ENCODE measurements around the gene KIF22.
A peak's percentile ranks its signal among the peaks of the same experiment; 100 is the strongest.
"Not testable (repeated sequence)": the region's sequence is repeated elsewhere in the genome, so short reads cannot be mapped to it uniquely, and the experiment has no call there.

The KIF22 gene

GRCh38 chr16:29815793-29816693 is 25.5 kb downstream of the KIF22 start, which contains the start of gene PAGR1:
PAGR1 (plus strand) TSS chr16:29816152; CDS start chr16:29816526, 374 bp downstream.
- peak; percentile 78 for FAIRE-seq

DNA sequence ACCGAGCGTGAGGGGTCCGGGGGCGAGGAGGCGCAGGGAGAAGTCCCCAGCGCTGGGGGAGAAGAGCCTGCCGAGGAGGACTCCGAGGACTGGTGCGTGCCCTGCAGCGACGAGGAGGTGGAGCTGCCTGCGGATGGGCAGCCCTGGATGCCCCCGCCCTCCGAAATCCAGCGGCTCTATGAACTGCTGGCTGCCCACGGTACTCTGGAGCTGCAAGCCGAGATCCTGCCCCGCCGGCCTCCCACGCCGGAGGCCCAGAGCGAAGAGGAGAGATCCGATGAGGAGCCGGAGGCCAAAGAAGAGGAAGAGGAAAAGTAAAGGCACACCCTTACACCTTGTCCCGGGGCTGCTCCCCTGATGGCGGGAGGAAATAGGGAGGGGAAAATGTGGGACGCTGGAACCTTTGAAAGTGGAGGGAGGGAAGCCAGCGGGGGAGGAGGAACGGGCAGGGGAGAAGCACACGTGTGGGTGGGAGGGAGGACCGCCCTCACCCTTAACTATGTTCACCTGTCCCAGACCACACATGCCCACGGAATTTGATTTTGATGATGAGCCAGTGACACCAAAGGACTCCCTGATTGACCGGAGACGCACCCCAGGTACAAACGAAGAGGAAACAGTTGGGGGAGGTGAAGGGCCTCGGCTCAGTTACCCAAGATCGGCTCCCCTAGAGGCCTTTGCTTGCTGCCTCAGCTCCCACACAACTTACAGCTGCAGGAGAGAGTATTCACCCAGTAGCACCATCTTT is 26.3 kb downstream of the KIF22 start:
- no peak for FAIRE-seq

GRCh38 chr16:29818082-29818481 is 27.5 kb downstream of the KIF22 start:
- no peak for FAIRE-seq

- FAIRE-seq = no peak
Observed at GRCh38 chr16:29819506-29819905, 29.0 kb downstream of the KIF22 start.

DNA sequence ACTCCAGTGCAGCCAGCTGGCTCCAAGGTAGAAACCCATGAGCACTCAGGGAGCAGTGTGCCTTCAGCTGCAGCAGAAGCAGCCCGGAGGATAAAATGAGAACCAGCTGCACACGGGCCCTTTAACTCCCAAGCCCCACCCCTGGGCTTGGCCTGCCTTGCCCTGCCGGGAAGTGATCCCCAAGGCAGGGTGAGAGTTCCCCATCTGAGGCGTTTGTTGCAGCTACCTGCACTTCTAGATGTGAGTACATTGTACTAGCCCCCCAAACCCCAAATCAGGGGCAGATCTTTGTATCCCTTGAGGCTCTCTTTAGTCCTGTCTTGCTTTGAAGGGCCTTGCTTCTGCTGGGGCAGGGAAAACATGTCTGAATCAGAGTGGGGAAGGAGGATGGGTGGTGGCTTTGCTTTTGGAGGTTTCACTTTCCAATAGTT is 29.7 kb downstream of the KIF22 start, which contains the start of gene MVP:
Gene MVP (plus strand): TSS at position 192 of the 431 bp plus-strand sequence. CDS start 10,088 bp downstream, outside the sequence.
- FAIRE-seq = no peak

DNA sequence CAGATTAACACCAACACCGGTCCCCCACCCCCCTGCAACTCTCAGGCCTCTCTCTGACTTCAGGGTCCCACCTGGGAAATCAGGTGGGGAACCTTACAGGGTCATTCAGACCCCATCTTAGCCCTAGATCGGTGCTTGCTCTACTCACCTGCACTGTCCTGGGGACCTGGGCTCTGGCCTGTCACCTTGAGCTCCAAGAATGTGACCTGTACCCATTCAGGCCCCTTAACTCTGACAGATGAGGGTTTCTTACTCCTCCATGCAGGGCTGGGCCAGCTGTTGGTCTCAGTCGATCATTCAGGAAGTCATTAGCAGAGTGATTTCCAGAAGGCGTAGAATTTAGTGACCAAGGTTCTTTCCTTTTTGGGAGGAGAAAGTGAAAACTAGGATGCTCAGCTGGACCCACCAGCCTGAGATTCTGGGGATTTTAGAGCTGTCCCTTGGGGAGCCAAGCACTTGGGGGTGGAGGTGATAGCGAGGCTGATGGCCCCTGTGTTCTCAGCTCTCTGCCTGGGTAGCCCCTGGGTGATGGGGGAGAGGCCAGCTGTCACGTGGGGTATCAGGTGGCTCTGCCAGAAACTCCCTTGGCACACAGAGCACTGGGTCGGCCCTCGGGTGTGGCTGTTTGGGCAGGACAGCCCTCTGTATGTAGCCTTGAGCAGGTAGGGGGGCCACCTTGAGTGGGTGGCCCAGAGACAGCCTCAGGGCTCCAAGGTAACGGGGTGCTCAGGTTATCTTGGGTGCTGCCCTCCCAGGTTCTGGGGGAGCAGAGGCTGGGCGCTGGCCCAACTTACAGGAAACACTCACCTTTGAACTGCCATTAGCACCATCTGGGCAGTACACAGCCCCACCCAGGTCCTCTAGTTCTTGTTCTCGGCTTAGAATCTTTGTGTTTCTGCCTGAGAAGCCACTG is 30.4 kb downstream of the KIF22 start:
- no peak for FAIRE-seq

DNA sequence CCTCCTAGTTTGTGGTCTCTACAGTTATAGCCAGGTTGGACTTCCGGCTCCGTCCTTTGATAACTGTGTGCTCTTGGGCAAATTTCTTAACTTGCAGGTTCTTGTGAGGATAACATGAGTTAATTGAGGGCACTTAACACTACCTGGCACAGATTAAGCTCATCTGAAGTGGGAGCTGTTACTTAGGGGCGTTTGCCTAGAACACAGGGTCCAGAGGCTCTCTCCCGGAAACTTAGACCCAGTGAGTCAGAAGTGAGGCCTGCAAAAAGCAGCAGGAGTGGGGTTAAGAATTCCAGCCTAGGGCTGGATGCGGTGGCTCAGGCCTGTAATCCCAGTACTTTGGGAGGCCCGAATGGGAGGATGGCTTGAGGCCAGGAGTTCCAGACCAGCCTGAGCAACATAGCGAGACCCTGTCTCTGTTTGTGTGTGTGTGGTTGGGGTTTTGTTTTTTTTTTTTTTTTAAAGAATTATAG is 31.1 kb downstream of the KIF22 start:
- no peak for FAIRE-seq

DNA sequence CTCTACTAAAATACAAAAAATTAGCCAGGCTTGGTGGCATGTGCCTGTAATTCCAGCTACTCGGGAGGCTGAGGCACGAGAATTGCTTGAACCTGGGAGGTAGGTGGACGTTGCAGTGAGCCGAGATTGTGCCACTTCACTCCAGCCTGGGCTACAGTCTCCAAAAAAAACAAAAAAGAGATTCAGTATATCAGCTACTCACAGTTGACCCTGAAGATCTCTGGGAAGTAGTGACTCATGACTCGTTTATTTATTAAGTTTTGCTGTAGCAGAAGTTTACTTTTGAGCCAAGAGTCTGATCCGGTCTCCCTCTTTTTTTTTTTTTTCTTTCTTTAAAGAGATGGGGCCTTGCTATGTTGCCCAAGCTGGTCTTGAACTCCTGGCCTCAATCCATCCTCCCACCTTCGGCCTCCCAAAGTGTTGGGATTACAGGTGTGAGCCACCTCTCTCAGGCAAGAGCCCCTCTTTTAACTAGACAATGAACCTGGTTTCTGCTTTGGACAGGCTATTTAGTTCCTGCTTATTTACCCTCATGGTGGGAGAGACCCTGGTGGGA is 34.1 kb downstream of the KIF22 start:
- no peak for FAIRE-seq

DNA sequence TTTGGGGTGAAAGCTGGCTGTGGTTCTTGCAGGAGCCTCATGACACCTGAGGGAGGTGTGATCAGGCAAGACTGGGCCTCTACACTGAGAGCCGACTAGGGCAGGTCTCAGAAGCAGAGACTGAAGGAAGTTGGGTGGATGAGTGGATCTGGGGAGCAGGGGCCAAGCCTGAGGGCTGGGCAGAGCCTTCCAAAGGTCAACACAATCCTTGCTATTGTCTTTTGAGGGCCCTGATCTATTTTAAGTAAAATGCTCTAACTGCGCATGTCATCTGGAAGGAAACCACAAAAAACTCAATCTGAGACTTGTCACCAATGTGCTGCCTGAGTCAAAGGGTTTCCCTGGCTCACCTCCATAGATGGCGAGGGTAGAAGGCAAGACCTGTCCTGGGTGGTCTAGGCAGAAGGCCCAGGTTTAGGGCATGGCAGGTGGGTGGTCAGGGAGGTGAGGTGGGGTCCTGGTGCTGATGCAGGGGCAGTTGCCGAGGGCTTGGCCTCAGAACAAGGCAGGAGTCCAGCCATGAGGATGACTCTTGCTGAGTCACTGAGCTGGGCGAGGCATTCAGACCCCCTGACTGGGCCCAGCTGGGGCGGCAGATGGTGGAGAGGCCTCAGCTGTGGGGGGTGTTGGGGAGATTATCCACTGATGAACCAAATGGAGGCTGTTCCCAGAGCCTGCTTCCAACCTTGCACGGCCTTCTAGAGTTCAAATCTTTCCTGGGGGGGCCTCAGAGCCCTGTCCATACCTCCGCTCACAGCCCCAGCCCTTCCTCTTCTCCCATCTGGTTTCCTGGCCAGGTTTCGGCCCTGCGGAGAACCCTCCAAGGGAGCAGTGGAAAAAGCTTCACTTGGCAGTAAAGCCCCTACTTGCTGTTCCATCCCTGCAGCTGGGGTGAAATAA is 34.8 kb downstream of the KIF22 start:
- no peak for FAIRE-seq

GRCh38 chr16:29826342-29826695 is 35.8 kb downstream of the KIF22 start:
- no peak for FAIRE-seq

GRCh38 chr16:29830774-29831173 is 40.2 kb downstream of the KIF22 start:
- no peak for FAIRE-seq

GRCh38 chr16:29831490-29831889 is 40.9 kb downstream of the KIF22 start:
- FAIRE-seq = no peak

DNA sequence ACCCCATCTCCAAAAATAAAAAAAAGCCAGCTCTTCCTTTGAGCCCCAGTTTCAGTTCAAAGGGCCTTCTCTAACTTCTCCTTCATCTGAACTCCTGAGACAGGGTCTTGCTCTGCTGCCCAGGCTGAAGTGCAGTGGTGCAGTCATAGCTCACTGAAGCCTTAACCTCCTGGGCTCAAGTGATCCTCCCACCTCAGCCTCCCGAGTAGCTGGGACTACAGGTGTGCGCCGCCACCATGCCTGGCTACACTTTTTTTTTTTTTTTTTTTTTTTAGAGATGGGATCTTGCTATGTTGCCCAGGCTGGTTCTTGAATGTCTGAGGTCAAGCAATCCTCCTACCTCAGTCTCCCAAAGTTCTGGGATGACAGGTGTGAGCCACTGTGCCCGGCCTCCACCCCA is 42.7 kb downstream of the KIF22 start:
- FAIRE-seq = not testable (repeated sequence)

DNA sequence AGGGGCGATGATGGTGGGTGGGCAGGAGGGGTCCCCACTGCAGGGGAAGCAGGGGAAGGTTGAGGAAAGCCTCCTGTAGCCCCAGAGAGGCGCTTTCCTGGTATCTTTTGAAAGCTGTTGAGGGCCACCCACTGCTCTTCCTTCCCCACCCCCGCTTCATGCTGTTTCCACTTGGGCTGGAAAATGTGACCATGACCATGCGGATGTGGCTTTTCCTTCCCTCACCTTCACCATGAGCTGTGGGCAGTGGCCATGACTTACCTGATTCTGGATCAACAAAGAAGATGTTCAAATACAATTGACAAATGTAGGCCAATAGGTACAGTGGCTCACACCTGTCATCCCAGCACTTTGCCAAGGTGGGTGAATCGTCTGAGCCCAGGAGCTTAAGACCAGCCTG is 43.5 kb downstream of the KIF22 start:
- FAIRE-seq = no peak

DNA sequence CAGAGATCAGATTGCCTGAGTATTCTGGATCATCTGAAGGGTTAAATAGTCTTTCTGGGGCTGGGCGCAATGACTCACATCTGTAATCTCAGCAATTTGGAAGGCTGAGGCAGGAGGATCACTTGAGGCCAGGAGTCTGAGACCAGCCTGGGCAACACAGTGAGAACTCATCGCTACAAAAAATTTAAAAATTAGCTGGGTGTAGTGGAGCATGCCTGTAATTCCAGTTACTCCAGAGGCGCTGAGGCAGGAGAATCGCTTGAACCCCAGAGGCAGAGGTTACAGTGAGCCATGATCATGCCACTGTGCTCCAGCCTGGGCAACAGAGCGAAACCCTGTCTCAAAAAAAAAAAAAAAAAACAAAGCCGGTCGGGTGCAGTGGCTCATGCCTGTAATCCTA is 45.4 kb downstream of the KIF22 start:
- no peak for FAIRE-seq

- FAIRE-seq = no peak
Observed at GRCh38 chr16:29836623-29837022, 46.1 kb downstream of the KIF22 start.

GRCh38 chr16:29837841-29838240 is 47.3 kb downstream of the KIF22 start:
- no peak for FAIRE-seq

GRCh38 chr16:29839822-29840221 is 49.3 kb downstream of the KIF22 start:
- FAIRE-seq = no peak

- no peak for FAIRE-seq
Observed at GRCh38 chr16:29840240-29840639, 49.7 kb downstream of the KIF22 start.

DNA sequence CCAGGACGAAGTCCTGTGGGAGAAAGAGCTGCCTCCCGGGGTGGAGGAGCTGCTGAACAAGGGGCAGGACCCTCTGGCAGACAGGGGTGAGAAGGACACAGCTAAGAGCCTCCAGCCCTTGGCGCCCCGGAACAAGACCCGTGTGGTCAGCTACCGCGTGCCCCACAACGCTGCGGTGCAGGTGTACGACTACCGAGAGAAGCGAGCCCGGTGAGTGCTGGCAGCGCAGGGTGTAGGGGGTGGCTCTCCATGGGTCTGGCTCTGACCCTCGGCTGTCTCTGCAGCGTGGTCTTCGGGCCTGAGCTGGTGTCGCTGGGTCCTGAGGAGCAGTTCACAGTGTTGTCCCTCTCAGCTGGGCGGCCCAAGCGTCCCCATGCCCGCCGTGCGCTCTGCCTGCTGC is 51.1 kb downstream of the KIF22 start:
- no peak for FAIRE-seq

DNA sequence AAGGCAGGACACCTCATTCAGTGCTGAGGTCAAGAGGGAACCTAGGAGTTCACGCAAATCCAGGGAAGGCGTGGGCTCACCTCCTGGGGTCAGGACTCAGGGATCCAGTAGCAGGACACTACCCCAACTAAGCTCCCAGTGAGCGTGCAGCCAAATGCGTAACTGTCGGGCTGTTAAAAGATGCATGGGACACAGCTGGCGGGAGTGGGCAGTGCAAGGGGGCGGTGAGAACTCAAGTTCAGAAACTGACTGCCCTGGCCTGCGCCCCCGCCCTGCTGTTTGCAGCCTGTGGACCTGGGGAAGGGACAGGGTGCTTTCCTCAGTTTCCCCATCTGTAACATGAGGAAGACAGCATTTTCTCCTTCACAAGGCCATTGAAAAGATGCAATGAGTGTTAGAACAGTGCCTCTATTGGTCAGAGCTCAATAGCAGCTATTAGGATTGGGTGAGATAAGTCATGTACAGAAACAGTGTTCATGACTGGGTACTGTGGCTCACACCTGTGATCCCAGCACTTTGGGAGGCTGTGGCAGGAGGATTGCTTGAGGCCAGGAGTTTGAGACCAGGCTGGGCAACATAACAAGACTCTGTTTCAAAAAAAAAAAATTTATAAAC is 52.3 kb downstream of the KIF22 start:
- FAIRE-seq = no peak

All from endometrium (tissue), 2 donors.